Measurements from ENCODE around the gene EIF3F.
"Not testable (repeated sequence)": the region's sequence is repeated elsewhere in the genome, so short reads cannot be mapped to it uniquely, and the experiment has no call there.

The EIF3F gene

DNA sequence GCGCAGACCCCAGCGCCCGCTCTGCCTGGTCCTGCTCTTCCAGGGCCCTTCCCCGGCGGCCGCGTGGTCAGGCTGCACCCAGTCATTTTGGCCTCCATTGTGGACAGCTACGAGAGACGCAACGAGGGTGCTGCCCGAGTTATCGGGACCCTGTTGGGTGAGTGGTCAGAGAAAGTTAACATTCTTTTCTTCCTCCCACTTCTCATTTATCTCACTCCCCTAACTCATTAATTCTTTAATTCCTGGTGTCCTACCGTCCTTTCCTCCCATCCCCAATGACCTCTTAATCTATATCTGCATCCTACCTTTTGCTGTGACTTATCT is 385 bp downstream of the EIF3F start:
- DNase-seq (ENCODE audit: low spot score): not testable (repeated sequence)

DNA sequence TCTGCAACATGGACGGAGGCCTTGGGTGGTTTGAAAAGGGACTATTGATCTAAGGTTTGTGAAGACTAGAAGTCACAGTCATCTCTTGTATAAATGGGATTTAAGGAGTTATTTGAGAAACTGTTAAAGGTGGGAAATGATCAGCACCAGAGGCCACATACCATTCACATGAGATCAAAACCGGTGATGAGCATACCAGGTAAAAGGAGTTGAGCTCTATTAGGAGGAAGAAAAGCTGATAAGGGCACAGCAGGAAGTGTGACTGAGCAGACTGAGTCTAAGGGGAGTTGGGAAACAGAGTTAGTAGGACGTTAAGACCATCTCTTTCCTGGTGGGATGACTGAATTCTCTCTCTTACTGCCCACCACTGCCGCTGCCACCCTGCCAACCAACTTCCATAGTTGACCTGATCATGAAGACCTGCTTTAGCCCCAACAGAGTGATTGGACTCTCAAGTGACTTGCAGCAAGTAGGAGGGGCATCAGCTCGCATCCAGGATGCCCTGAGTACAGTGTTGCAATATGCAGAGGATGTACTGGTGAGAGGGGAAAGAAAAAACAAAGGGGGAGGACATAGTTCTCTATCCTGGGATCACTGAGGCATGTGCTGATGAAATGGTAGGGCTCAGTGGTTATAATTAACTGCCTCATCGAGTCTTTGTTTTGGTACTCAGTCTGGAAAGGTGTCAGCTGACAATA is 7.6 kb downstream of the EIF3F start:
- DNase-seq (ENCODE audit: low spot score): no peak

DNA sequence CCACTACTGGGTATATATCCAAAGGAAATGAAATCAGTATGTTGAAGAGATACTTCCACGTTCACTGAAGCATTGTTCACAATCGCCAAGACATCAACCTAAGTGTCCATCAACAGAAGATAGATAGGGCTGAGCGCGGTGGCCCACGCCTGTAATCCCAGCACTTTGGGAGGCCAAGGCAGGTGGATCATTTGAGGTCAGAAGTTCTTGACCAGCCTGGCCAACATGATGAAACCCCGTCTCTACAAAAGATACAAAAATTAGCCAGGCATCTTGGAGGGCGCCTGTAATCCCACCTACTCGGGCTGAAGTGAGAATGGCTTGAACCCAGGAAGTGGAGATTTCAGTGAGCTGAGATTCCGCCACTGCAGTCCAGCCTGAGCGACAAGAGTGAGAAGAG is 12.7 kb downstream of the EIF3F start:
- DNase-seq (ENCODE audit: low spot score): no peak

DNA sequence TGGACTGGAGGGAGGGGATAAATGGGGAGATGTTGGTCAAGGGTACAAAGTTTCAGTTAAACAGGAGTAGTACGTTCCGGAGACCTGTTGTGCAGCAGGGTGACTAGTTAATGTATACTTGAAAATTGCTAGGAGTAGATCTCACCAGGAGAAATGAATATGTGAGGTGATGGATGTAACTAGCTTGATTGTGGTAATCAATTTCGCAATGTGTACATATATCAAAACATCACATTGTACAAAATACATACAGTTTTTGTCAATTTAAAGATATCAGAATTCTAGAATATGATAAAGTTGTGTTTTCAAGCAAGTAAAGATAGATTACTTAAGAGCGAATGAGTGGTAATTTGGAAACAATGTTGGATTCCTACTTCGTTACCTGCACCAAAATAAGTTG is 13.3 kb downstream of the EIF3F start:
- no peak for DNase-seq (ENCODE audit: low spot score)

DNA sequence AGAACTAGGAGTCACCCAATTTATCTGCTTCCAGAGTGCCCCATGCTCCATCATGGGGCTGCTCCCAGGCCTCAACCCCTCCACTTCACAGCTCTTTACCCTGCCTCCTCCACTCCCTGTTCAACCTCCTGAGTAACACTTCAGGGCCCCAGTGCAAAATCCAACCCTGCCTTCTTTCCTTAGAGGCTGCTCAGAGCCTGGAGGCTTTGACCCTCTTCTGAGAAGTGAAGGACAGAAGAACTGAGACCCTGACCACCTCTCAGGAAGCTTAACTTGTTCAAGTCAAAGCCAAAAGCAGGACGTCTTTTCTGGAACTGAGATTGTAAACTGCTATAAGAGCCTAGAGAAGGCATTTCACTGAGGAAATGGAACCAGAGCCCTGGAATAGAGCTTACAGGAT is 15.5 kb downstream of the EIF3F start:
- no peak for DNase-seq (ENCODE audit: low spot score)

DNA sequence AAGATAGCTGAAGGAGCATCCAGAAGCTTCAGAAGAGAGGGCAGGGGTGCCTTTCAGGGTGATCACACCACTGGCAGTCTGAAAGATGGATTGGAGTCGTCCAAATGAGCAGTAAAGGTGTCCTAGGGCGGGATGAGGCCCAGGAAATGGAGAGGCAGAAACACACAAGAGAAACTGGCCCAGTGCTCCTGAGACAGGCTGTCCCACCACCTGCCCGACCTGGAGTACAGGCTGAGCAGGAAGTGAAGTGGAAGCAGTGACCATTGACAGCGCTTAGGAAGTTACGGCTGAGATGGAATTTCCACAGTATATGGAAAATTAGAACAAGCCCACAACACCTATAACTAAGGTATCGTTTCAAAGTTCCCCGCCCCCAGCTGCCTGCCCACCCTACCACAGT is 16.1 kb downstream of the EIF3F start:
- DNase-seq (ENCODE audit: low spot score): no peak

DNA sequence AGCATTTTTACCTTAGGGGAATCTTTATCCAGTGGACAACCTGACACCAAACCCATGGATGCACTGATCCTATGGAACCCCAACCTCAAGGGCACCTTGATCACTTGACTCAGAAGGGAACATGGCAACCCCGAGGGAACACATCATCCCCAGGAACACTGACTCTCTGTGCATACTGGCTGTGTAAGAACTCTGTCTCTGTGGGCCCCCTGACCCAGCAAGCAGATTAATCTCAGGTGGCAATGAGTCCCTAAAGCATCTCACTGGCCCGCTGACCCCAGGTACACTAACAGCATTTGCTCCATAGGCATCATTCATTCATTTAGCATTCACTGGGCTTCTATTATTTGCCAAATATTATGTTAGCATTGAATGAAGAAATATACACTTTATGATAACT is 16.9 kb downstream of the EIF3F start:
- DNase-seq (ENCODE audit: low spot score): no peak

DNA sequence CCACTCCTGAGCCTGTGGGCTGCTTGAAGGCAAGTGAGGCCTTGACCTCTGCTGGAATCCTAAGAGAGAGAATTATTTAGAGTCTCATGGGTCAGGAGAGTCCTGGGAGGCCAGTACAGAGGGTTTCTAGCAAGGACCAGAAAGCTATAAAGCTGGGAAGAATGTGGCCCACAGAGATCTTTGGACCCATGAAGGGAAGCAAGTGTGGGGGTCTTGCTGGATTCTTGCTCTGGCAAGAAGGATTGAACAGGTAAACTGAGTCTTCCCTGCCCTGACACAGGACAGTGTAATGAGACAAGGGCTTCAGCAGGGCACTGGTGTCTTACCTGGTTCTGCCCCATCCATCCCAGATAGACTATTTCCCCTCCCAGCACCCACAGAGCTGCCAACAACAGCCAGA is 18.4 kb downstream of the EIF3F start:
- no peak for DNase-seq (ENCODE audit: low spot score)

DNA sequence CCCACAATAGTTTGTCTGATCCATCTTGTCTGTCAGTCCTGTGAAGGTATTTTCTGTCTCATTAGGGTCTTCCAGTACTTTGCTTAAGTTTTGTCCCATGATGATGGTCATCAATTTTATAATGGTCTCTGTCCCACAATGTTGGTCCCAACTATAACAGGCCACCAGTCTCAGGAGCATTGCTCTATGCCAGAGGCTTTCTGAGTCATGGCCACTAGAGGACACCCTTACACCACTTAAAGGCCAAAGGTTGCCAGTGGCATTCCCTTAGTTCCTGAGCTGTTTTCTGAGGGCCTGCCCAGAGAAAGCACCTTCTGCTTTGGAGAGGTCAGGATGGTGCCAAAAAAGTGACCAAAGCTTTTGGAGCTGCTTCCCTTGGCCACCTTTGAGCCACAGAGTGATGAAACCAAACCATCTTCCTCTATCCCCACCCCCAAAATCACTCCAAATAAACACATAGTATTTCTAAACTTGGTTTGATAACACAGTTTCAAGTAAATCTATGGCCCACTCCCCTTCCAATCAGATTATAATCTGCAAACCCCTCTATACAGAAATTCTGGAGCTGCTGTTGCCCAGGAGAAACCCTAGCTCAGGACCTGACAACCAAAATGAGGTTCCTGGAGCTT is 19.3 kb downstream of the EIF3F start:
- DNase-seq (ENCODE audit: low spot score): peak; percentile 78

DNA sequence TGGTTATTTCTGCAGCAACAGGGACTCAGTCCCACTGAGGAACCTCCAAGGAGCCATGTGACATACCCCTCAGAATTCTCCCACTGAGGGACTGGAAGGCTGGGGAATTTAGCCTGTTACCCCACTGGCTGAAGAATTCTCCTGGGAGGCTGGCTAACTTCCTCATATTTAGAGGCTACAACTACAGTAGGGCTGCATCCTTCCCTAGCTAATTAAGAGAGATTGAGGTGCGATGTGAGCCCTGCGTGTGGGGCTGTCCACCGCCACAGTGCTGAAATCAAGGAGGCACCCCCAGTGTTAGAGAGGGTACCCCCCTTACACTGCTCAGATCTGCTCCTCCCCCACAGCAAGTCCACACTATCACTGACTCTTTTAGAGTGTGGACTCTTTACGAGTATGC is 21.1 kb downstream of the EIF3F start:
- no peak for DNase-seq (ENCODE audit: low spot score)

DNA sequence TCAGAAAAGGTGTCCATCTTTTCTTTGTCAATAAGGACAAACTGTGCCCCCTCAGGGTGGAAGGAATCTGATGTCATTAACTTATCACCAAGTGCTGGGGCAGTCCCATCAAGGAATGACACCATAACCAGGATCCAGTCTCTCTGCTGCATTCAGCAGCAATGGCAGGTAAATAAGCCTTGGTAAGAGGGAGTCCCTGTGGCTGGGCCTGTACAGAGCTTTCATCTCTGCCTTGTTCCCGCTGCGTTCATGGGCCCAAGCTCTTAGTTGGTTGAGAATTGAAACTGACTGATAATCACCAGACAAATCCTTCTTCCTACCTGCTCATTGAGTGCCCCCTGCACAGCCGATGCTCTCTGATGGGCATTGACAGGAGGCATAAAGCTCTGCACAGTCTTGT is 22.7 kb downstream of the EIF3F start:
- DNase-seq (ENCODE audit: low spot score): no peak

DNA sequence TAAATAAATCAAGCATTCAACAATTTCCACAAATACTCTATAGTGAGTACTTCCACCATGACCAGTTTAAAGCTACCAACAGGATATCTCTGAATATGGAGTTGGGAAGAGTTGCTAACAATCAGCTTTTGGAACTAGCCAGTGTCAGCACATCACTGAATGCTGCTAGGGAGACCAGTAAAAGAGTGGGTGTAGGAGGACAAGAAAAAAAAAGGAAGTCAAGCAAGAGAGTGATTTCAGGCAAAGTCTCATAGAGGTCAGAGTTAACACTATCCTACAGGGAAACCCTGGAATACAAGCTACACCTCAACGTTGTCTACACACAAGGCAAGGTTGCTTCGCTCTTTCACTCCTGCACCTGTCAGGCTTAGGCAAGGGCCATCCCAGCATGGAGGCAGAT is 24.2 kb downstream of the EIF3F start:
- no peak for DNase-seq (ENCODE audit: low spot score)

DNA sequence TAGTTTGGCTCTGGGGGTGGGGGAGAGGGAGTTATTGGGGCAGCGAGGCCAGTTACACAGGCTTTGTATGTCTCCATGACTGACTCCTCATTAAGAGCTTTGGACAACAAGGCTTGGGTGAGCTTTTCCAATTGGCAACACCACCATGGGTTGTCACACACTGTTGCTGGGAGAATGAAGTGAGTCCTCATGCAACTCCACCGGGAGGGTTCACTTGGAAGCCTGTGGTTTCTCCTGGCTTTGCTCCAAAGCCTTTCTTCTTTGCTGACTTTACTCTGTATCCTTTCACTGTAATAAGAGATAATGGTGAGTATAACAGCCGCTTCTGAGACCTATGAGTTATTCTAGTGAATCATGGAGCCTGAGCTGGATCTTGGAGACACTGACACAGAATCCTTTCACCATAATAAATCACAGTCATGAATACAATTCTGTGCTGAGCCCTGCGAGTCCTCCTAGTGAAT is 24.9 kb downstream of the EIF3F start:
- DNase-seq (ENCODE audit: low spot score): no peak

DNA sequence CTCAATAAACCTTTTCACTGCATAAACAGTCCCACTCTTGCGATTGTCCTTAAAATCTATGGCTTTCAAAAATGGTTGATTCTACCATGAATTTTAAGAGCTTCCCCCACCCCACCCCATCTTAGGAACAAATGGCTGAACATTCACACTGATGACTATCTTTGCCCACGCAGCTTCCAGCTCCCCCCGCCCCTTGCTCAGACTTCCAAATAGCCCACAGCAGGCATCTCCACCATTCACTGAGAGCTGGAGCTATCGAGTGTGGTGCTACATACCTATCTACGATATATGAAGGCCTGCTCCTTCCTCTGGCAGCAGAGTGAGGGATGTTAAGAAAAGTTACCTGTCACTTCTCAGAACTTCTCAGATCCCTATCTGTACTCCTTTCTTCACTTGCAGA is 26.7 kb downstream of the EIF3F start:
- DNase-seq (ENCODE audit: low spot score): no peak

DNA sequence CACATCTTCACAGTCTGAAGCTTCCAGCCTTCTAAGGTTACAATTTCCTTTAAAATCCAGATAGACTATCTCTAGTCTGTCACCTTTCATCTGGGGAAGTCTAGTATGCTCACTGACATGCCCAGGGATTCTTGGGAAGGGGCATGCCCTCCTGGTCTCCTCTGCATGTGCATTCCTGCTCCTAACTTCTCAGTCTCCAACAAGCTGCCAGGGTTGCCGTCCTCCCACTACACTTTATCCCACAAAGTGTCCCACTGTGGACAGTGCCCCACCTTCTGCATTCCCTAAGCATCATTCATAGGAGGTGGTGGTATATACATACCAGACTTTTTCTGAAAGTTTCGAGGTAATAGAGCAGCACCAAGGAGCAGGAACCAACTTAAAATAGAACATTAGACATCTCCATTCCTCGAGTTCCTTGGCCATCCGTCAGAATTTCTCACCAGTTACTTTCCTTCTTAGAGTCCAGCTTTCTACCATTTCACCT is 28.7 kb downstream of the EIF3F start:
- DNase-seq (ENCODE audit: low spot score): no peak

DNA sequence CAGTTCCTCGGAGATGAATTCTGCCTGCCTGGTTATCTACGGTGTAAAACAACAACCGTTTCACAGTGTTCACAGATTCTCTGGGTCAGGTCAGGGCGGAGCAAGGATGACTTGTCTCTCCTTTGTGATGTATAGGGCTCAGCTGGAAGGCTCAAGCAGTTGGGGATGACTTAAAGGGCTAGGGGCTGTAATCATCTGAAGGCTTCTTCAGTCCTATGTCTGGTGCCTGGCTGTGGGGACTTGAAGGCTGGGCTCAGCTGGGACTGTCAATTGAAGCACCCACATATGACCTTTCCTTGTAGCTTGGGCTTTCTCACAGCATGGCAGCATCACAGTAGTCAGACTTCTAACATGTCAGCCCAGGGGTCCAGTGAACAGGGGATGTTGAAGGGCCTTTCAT is 29.3 kb downstream of the EIF3F start:
- no peak for DNase-seq (ENCODE audit: low spot score)

DNA sequence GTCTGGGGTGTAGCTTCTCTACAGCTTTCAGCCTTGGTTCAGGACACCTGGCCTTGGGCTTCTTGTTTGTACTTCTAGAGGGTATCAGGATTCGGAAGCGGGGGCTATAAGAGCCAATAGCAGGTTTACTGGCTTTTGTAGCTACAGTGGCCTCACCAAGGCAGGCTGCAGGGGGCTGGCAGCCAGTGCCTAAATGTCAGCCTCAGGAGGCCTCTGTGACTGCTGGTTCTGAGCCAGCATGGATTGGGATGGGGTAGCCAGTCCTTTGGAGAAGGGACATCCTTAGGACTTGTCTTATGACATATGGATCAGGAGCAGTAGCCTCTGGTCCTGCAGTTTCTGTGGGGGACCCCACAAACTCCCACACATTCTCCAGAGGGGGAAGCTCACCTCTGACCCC is 29.9 kb downstream of the EIF3F start:
- no peak for DNase-seq (ENCODE audit: low spot score)

DNA sequence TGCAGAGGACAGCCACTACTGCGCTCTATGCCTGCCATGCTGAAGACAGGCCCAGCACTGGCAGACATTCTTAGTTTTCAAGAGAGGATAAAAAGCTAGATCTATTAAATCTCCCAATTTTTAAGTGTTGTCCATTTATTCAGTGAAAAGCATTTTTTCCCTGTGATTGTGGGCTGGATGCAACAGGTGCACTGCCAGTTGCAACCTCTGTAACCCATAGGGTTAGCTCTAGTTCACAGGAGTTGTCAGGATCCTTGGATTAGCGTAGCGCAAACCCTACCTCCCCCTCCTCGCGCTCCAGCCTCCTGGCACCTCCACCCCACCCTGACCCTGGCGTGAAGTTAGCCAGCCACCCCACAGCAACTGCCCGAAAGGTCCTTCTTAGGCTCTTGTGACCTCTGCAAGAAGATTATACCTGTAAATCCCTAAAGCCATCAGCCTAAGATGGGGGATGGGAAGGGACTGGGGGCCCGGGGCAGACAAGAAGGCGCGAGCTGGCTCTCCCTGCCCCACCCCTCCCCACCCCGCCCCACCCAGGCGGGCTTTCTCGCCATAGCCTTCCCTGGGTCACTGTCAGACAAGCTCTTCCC is 30.9 kb downstream of the EIF3F start:
- DNase-seq (ENCODE audit: low spot score): no peak

DNA sequence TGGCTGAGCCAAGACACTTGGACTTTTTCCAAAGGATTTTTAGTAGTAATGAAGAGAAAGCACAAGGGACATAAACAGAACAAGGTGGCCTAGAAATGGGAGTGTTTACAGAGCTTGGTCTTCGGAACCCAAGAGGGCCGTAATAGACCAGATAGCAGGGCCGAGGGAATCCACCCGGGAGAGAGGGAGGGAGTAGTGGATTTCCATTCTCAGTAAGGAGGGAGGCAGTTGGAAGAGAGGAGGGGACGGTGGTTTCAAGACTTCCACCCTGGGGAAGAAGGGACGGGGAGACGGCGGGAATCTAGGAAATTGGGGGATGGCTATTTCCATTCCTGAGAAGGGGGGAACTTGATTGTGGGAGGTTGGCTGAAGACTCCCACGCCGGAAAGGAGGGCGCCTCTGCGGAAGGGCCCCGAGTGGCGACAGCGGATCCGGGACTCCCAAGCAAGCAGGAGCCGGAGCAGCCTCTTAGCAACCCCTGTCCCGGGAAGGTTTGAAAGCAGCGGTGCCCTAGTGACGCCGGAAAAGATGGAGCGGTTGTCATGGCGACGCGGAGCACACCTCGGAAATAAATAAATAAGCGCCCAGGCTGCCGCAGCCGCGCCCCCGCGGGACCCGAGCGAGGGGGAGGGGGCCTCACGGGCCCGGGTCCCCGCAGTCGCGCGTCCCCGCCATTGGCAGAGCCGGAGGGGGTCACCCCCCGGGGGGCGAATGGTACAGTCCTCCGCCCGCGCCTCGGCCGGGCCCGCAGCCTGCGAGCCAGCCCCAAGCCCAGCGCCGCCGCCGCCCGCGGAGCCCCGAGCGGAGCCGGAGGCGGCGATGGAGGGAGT is 31.6 kb downstream of the EIF3F start:
- DNase-seq (ENCODE audit: low spot score): peak; percentile 81

DNA sequence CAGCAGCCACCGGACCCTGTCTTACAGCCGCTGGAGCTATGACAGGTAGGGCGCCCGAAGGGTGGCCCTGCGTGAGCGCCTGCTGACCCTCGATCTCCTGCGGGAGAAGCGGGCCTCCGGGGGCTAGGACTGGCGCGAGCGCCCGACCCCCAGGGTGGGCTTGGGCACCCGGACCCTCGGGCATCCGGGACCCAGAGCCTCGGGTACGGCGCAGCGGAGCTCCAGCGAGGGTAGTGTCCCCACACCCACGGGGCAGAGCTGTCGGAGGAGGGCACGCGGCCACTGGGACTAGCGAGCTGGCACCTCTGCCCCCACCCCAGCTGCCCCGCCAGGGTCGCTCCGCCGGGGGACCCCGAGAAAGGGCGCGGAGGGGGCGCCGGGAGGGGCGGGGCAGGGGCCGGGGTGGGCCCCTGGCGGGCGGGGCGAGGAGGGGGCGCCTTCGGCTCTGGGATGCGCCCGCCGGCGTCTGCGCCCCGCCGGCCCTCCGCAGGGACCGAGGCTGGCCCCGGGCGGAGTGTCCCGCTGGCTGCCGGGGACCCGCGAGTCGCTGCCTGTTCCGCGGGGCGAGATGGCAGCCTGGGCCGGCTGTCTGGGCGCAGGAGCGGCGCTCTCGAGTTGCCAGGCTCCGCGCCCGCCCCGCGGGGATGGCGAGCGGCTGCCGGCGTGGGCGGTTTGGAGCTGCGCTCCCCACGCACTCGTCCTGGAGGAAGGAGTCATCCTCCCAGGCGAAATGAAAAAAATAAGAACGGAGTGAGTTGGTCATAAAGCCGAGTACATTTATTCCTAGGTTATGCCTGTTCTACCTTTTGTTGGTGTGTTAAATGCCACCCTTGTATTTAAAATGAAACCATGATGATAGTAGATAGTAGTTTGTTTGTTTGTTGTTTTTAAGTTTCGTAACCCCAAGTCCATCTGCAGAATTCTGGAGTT is 32.4 kb downstream of the EIF3F start:
- DNase-seq (ENCODE audit: low spot score): peak; percentile 76

DNA sequence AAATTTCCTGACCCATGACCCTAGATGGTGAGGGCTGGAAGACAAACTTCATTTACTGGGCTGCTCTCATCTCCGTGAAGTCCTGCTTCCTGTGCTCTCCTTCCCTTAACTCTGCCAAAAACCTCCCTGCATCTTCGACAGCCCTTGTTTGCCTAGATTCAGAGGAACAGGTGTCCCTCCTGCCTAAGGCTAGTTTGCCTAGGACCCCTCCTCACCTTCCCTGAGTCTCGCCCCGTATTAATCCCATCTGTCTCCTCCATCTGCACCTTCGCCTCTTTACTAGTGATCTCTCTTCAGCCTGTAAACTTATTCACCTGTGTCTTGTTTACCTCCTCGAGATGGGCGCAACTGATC is 33.1 kb downstream of the EIF3F start:
- no peak for DNase-seq (ENCODE audit: low spot score)

DNA sequence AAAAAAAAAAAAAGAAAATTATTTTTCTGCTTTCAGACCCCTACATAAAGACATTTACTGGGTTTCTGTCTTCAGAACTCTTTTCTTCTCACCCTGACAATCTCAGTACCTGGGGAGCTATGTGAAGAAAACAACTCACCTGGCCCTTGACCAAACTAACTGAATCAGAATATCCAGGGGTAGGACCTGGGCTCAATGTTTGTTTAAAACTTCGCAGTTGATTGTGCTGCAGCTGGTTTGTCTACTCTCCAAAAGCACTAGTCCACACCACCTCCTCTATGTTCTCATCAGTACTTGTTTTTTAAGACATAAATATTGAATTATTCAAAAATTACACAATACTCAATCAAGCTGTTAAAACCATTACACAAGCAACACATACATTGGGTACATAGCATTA is 34.8 kb downstream of the EIF3F start:
- no peak for DNase-seq (ENCODE audit: low spot score)
